ENCODE data around the gene NANOG. TPM values are rescaled to one million over a fixed set of nuclear protein-coding genes. Genes with fewer than 3 reads are reported as not detected.

NANOG gene
- not detected in 2 replicates for total RNA-seq

GRCh38 chr12:7788884-7789528 is at the start of gene NANOG:
Gene NANOG, plus strand, starts transcription at chr12:7789402. Its CDS starts 213 bp downstream, at chr12:7789615.

GRCh38 chr12:7747246-7747645 is 42.0 kb upstream of the NANOG start, which contains the start of gene CLEC4C:
Gene CLEC4C, minus strand, starts transcription at chr12:7747375. Its CDS starts 27 bp downstream, at chr12:7747348.

Small RNA genes within 50 kb of the gene (small RNA-seq; reads per million reads assigned to genes)
- not detected for gene RF00019

Other genes starting within 250 kb of the NANOG start
- not detected in 2 replicates for gene APOBEC1, start 123.5 kb upstream of the NANOG start, total RNA-seq
- gene GDF3, start 93.6 kb upstream of the NANOG start, total RNA-seq: 0.96 and 1.6 TPM in 2 replicates
- not detected in 2 replicates for gene DPPA3, start 78.0 kb upstream of the NANOG start, total RNA-seq
- gene CLEC4C, start 42.0 kb upstream of the NANOG start, total RNA-seq: not detected in 2 replicates
- not detected in 2 replicates for gene NANOGNB, start 24.2 kb upstream of the NANOG start, total RNA-seq
- gene SLC2A14, start 83.5 kb downstream of the NANOG start, total RNA-seq: not detected in 2 replicates
- gene SLC2A3, start 146.8 kb downstream of the NANOG start, total RNA-seq: 28.2 and 35.6 TPM in 2 replicates
- 8.2 and 8.5 TPM in 2 replicates for gene FOXJ2, start 243.3 kb downstream of the NANOG start, total RNA-seq